Endothelial cell of hepatic sinusoid (primary cell): ENCODE results near the gene DTX2.
"Not testable (repeated sequence)": the region's sequence is repeated elsewhere in the genome, so short reads cannot be mapped to it uniquely, and the experiment has no call there.

Experiments
- in situ Hi-C: cut with HindIII; loops from 2 replicates; pipeline ENCODE4 v1.10.0; 2017; ENCODE audit warnings: low sequenced_read_pairs

Gene DTX2

GRCh38 chr7:76511200-76511910, 49.8 kb downstream of the DTX2 start:
- in situ Hi-C loops: not testable (repeated sequence)

- in situ Hi-C loops: not testable (repeated sequence)
Measured at GRCh38 chr7:76511911-76512885, 50.7 kb downstream of the DTX2 start.

DNA sequence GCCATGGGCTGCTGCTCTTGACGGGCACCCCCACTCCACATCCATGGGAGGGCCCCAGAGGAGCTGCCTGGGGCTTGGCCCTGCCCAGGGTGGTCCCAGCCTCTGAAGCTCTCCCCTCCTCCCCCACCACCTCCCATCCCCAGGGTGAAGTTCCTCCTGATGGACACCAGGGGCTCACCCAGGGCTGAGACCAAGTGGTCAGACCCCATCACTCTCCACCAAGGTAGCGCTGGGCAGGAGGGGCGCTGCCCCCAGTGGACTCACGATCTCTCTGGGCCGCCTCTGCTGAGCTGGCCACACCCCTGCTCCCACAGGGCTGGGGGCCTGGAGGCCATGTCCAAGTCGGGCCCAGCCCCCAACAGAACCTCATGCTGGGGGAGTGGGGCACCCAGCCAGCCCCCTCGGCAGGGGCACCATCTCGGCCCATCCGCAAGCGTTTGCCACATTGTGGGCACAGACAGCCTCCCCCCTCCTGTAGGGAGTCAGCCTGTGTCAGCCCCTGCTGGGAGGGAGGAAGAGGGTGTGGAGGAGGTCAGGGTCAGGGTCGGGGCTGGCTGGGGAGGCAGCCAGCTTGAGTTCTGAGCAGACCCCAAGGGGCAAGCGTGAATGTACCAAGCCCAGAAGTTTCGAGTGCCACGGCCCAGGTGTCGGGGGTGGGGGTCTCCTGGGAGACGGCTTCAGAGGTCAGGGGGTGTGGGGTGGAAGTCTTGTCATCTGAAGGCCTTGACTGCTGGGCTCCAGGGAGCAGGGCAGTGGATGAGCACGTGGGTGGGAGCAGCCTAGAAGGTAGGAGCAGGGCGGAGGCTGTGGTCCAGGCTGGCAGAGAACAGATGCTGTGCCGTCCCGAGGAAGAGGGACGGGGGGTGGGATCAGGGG, 51.7 kb downstream of the DTX2 start:
- in situ Hi-C loops: no loop called here

- in situ Hi-C loops: no loop called here
Measured at GRCh38 chr7:76513817-76514799, 52.6 kb downstream of the DTX2 start.

- in situ Hi-C loops: no loop called here
Measured at GRCh38 chr7:76514926-76515771, 53.6 kb downstream of the DTX2 start.

DNA sequence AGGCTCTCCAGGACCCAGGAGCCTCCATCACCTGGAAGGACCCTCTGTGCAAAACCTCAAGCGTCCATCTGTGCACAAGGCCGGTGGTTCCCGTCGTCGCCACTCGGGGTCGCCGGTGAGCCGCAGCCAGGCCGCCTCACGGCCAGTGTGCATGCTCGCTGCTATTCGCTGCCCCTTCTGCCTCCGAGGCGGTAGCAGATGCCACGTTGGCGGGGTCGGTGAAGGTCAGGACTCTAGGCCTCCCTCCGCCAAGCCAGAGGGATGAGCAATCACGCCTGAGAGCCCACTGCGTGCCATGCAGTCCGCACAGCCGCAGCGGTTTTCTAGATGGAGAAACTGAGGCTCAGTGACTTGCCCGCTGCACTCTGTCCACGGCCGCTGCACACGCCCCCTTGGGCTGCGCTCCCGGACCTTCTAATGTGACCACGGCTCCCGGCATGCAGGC, 54.5 kb downstream of the DTX2 start:
- in situ Hi-C loops: no loop called here

- in situ Hi-C loops: not testable (repeated sequence)
Measured at GRCh38 chr7:76516932-76517331, 55.4 kb downstream of the DTX2 start.

GRCh38 chr7:76526183-76526582, 64.7 kb downstream of the DTX2 start:
- in situ Hi-C loops: not testable (repeated sequence)

DNA sequence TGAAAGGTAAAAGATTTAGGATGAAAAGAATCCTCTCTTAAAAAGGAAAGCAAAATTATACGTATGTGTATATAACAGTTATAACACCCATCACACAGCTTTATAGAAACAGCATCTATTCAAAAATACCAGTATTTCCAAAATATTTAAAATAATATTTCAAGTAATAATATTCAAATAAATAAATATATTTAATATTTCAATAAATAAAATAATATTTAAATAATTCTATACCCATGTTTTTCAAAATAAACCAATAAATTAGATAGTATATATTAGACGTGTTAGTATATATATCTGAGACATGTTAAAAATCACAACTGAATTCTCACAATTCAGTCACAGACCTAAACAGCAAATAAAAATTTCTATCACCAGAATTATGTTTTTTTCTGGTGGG, 70.1 kb downstream of the DTX2 start:
- in situ Hi-C loops: not testable (repeated sequence)

GRCh38 chr7:76543197-76543596, 81.7 kb downstream of the DTX2 start, which contains the start of gene SPDYE16:
Gene SPDYE16, minus strand, starts transcription at chr7:76543297. Its CDS starts 1,838 bp downstream, at chr7:76541459.
- in situ Hi-C loops: not testable (repeated sequence)

GRCh38 chr7:76549025-76549854, 87.7 kb downstream of the DTX2 start:
- in situ Hi-C loops: not testable (repeated sequence)

GRCh38 chr7:76549855-76550248, 88.3 kb downstream of the DTX2 start:
- in situ Hi-C loops: not testable (repeated sequence)

DNA sequence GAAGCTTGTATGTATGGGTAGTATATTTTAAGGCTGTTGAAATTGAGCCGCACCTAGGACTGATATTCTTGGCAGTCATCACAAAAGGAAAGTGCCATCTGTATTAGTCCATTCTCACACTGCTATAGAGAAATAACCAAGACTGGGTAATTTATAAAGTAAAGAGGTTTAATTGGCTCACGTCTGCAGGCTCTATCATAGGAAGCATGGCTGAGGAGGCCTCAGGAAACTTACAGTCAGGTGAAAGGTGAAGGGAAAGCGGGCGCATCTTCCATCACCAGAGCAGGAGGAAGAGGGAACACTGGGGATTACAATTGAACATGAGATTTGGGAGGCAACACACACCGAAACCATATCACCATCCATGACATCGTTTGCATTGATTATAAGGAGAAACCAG, 90.5 kb downstream of the DTX2 start:
- in situ Hi-C loops: not testable (repeated sequence)
